HG02970 (cell line): ENCODE measurements around the gene TNNT1.
"Not testable (repeated sequence)": the region's sequence is repeated elsewhere in the genome, so short reads cannot be mapped to it uniquely, and the experiment has no call there.

Experiments
- ATAC-seq: cut with Tn5 transposase; IDR thresholded peaks from one replicate; pipeline ENCODE4 v1.9.1; 2021; ENCODE audit warnings: mild to moderate bottlenecking, moderate library complexity, moderate number of reproducible peaks; ENCODE audit not compliant: unreplicated experiment, low FRiP score

The TNNT1 gene

DNA sequence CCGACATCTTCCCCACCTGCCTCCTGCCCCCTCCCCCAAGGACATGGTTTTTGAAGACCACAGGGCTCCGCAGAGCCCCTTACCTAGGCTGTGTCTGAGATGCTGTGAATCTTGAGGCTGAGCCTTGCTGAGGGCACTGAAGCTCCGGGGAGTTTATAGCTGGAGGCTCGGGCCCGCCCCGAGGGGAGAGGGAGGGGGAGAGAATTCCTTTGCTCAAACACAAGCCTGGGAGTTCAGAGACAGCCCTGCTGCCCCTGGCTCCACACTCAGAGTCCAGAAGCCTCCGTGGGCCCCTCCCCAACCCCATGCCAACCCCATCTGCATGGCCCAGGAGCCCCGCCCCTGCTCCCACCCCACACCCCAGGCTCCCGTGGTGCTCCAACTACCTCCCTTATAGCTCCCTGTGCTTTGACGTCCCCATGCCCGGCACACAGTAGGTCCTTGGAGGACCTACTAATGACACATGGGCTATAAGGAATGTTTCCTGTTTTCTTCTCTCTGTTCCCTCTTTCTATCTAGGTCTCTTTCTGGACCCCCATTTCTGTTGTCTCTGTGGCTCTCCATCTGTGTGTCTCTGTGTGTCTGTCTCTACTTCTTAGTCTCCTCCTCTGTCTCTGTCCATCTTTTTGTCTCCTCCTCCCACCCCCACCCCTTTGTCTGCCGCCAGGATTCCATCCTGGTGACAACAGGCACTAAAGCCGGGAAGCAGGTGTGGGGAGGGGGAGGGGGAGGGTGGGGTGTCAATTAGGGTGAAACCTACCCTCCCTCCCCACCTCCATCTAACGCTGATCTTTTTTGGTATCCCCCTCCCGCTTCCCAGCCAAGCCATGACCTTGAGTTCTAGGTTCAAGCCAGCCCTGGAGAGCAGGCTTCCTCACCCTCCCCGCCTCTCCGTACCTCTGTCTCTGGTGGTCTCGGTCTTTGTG, at the start of gene TNNT1:
TNNT1 (minus strand) TSS at position 129 of the 926 bp plus-strand sequence. CDS start 2,049 bp downstream, outside the sequence.
- no peak for ATAC-seq

- ATAC-seq = no peak
Observed at GRCh38 chr19:55198651-55199050, 49.6 kb upstream of the TNNT1 start.

DNA sequence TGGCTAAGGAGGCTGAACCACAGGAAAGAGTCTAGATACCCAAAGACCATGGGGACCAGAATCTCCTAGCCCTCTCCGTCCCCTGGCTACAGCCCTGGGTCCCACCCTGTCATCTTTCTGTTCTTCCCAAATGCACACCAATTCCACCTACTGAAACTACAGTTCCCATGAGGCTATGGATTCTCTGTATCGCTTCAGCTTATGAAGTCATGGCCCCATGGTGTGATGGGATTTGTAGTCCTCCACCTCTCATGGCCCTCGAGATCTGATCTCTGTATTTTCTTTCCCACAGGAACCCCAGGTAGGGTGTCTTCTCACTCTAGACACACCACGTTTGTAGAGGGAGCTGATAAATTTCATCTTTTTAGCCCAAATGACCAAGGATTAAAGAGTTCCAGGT, 48.5 kb upstream of the TNNT1 start:
- ATAC-seq = no peak

DNA sequence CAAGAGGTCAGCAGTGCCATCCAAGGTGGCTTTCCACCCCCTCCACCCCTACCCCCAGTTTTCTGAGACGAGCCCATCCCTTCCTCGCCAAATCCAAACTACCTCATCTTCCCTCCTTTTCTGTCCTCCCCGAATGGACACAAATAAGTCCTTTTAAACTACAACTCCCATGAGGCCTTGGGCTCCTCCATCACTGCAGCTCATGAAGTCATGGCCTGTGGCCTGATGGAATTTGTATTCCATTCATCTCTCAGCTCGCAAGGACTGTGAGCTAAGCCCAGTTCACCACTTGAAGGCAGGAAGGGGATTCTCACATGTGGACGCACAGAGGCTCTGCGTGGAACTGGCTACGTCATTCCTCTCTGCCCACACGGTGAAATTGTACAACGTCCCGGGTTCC, 47.8 kb upstream of the TNNT1 start:
- no peak for ATAC-seq

- ATAC-seq = no peak
Observed at GRCh38 chr19:55193481-55193880, 44.5 kb upstream of the TNNT1 start.

DNA sequence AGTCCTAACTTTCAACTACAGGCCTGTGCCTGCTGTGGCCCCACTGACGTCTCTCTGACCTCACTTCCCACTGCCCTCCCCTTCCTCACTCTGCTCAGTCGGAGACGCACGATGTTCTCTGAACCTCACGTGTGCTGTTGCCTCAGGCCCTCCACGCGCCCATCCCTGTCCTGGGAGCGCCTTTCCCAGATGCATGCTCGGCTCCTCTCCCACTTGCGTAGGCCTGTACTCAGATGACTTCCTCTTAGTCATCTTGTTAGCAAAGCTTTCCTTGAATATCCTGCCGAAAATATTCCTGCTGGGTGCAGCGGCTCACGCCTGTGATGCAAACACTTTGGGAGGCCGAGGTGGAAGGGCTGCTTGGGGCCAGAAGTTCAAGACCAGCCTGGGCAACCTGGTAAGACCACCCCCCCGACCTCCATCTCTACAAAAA, 40.4 kb upstream of the TNNT1 start:
- ATAC-seq = no peak

DNA sequence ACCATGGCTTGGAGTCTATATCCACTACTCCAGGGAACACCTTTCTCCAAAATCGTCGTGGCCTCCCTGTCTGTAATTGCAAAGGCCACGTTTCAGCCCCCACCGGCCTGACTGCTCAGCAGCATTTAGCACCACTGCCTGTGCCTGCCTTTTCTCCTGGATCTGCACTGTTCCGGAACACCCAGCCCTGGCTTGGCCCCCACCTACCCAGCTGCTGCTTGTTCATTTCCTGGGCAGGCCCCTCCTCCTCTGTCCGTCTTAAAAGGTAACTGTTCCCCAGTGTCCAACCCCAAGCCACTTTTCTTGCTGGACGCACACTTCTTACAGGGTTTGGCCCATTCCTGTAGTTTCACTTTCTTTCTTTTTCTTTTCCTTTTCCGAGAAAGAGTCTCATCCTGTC, 39.6 kb upstream of the TNNT1 start:
- ATAC-seq = no peak

DNA sequence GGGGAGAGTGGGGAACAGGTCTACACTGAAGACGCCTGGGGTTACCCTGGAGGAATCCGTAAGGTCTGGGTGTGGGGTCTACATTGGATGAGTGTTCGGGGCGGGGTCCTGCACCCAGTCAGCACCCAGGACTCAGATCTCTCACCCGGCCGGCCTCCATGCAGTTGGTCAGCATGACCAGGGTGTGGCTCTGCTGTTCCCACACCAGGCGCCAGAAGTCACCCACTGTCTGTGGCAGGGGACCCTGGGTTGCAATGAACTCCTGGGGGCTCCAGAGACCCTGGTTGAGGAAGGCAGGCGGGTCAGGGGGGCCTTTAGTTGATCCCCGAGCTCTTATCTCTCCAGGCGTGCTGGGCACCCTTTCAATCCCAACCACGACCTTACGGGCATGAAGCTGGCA, 37.1 kb upstream of the TNNT1 start:
- no peak for ATAC-seq

DNA sequence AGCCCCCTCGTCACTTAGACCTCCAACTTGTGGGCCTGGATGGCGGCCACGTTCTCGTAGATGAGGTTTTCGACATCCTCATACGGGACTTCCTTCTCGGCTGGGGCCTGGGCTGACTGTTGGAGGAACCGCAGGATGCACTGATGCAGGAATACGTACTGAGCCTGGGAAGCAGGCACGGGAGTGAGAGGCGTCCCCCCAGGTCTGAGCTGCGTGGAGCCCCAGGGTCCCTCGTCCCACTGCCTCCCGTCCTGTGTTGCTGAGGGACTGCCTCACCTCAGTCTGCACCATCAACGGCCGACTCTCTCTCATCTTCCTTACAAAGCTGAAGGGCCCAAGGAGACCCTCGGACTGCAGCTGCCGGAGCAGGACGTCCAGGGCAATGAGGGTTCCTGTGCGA, 32.7 kb upstream of the TNNT1 start:
- ATAC-seq = no peak

- ATAC-seq = no peak
Observed at GRCh38 chr19:55179606-55180484, 30.8 kb upstream of the TNNT1 start, which contains the start of gene SYT5. Gene SYT5, minus strand, starts transcription at chr19:55180289. Its CDS starts 1,248 bp downstream, at chr19:55179041.

GRCh38 chr19:55178781-55179599, 30.0 kb upstream of the TNNT1 start:
- peak; percentile 59 for ATAC-seq

DNA sequence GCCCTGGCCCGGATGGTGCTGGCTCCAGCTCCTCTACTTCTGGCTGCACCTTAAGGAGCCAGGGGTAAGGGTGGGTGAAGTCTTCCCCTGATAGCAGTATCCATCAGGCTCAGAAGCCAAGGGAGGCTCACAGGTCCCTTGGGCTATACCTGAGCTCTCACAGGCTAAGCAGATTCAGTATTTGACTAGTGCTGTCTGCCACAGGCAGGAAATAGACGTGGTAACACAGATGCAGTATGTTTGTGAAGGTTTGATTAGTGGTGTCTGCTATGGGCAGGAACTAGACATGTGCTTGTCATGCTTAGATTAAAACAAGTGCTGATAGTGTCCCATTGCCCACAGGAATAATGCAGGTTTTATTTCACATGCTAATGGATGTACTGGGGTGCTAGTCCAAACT, 27.1 kb upstream of the TNNT1 start:
- ATAC-seq = no peak

- no peak for ATAC-seq
Observed at GRCh38 chr19:55175117-55175867, 26.3 kb upstream of the TNNT1 start.

DNA sequence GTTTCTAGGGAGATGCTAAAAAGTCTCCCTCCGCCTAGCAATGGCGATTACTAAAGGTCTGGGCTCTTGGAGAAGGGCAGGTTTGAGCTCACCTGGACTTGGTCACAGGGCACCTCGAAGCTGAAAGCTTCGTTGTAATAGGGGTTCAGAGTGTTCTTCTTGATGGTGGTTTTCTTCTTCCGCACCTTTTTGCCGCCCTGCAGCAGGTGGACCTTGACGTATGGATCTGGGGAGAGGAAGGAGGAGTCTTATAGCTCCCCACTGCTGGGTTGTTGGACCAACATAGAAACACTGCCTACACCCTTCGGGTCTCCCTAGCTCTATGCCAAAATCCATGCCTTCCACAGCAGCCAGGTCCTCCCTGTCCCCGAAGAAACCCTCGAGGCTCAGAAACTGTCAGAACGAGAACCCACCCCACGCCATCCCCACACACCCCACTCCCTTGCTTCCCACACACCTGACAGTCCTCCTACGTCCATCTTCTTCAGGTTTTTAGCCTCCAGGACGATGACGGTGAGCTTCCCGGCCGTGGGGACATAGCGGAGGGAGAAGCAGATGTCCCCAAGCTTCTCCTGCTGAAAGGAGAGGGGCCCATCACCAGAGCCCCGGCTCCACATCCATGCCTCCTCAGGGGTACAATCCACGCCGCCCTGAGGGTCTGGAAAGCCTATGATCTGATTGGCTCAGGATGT, 25.6 kb upstream of the TNNT1 start:
- ATAC-seq = no peak

- no peak for ATAC-seq
Observed at GRCh38 chr19:55173714-55174409, 24.9 kb upstream of the TNNT1 start.

DNA sequence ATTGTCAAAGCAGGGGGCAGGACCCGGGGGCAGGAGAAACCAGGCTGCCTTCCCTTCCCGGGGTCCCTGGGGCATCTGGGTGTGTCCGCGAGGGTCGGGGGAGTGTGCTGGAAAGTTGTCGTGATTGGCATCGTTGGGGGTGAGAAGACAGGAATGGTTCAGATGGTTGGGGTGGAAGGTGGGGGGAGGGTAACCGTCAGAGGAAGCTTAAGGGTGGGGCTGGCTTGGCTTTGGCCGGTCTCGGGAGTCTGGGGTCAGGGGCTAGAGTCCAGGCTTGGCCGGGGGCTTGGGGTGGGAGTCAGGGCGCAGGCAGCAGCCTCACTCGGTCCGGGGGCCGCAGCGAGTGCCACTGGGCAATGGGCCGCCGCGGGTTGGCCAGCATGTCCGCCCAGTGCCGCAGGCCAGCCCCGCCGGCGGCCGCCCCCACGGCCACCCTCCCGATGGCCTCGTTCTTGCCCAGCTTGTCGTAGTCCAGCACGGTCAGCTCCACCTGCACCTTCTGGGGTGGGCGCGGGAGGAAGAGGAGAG, 24.2 kb upstream of the TNNT1 start:
- ATAC-seq = no peak

GRCh38 chr19:55172741-55173140, 23.7 kb upstream of the TNNT1 start:
- no peak for ATAC-seq

DNA sequence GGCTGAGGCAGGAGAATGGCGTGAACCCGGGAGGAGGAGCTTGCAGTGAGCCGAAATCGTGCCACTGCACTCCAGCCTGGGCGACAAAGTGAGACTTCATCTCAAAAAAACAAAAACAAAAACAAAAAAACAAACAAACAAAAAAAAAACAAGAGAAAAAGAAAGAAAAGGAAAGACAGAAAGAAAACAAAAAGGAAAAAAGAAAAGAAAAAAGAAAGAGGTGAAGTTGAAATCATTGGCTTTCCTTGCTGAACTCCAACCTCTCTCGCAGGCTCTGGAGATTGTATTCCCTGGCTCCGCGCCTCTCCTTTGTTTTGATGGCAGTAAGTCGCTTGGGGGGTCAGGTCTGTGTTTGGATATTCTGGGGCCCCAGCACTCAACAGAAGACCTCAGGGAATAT, 23.3 kb upstream of the TNNT1 start:
- not testable (repeated sequence) for ATAC-seq
